ENCODE measurements around the gene CFAP69. TPM values are rescaled to one million over a fixed set of nuclear protein-coding genes. Genes with fewer than 3 reads are reported as not detected.

CFAP69 gene
- total and polyA plus RNA-seq, 2 donors (not counting 1 experiment from before 2014, with no cell fraction given): 1.3 to 7.1 TPM

DNA sequence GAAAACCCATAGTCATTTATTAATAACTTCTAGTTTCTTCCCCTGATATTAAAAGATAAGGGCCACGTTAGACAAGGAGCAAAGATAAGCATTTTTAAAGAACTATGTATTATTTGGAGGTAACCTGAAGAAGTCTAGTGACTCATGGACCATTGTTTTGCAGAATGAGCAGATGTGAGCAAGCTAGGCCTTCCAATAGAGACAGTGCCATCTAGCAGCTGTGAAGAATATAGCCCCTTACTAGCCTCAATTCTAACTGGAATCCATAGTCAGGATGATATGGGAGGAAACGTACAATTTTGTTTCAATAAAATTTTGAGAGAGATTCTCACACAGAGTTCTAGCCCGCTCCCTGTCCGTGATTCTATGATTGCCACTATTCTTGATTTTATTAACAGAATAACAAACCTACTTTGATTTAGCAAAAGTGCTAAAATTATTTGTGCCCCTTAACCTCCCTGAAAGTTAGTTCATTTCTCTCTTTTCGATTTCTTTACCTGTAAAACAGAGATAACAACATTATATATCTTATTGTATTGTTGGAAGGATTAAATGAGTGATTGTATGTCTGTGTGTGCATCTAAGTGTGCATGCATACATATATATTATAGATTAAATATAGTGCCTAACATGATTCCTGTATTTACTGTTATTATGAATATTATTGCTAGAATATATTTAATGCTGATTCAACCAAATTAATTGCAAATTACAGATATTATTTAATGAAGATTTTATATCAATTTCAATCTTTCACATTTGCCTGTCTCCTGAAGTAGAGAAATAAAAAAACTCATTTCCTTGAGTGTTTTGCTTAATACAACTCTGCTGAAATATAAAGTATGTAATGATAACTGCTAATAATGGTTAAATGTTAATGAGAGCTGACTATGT, 53.4 kb downstream of the CFAP69 start:
- DNase-seq (ENCODE audit: low read depth in 2 of 2): peak; percentile 74 to 76
- H4K20me1 ChIP-seq (ENCODE audit: control insufficient read depth, extremely low read depth, insufficient read depth, low read length): no peaks in the 10 kb centered on the region

GRCh38 chr7:90303241-90303640, 58.3 kb downstream of the CFAP69 start:
- Histone ChIP-seq H3K27ac (ENCODE audit: insufficient read depth, low read length) (no peak overlapping the region), H4K20me1 (ENCODE audit: control insufficient read depth, extremely low read depth, insufficient read depth, low read length) (no peaks in the 10 kb centered on the region), H3K9ac (ENCODE audit: insufficient read depth, low read length) (no peak overlapping the region), H3K79me2 (ENCODE audit: control insufficient read depth, insufficient read depth, low read length) (no peaks in the 10 kb centered on the region), H3K4me3 (replicated peaks in 1 of 4; ENCODE audit: control extremely low read depth in 1 of 4, insufficient read depth in 1 of 4, low read depth in 3 of 4, low read length in 4 of 4) (no peak overlapping the region), H3K36me3 (ENCODE audit: control insufficient read depth, insufficient read depth, low read length) (no peaks in the 10 kb centered on the region), H3K27me3 (ENCODE audit: control insufficient read depth, insufficient read depth, low read length) (no peaks in the 10 kb centered on the region), H3K4me1 (ENCODE audit: control insufficient read depth, extremely low read depth, insufficient read depth, low read length) (peaks cover 2% of the 10 kb centered on the region), H3K9me3 (ENCODE audit: control insufficient read depth, insufficient read depth, low read depth, low read length) (no peaks in the 10 kb centered on the region), H2AFZ (ENCODE audit: low read length) (no peak overlapping the region), H3K4me2 (ENCODE audit: extremely low read depth, insufficient read depth, low read length) (no peak overlapping the region)
- TF ChIP-seq, protein P1, sequence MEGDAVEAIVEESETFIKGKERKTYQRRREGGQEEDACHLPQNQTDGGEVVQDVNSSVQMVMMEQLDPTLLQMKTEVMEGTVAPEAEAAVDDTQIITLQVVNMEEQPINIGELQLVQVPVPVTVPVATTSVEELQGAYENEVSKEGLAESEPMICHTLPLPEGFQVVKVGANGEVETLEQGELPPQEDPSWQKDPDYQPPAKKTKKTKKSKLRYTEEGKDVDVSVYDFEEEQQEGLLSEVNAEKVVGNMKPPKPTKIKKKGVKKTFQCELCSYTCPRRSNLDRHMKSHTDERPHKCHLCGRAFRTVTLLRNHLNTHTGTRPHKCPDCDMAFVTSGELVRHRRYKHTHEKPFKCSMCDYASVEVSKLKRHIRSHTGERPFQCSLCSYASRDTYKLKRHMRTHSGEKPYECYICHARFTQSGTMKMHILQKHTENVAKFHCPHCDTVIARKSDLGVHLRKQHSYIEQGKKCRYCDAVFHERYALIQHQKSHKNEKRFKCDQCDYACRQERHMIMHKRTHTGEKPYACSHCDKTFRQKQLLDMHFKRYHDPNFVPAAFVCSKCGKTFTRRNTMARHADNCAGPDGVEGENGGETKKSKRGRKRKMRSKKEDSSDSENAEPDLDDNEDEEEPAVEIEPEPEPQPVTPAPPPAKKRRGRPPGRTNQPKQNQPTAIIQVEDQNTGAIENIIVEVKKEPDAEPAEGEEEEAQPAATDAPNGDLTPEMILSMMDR (conservative IDR thresholded peaks at IDR 0.05 in 1 of 2, IDR thresholded peaks at IDR 0.05 in 1 of 2; ENCODE audit: low read depth in 1 of 2, low read length in 2 of 2): no peak
- TF ChIP-seq EZH2 (IDR thresholded peaks at IDR 0.05; ENCODE audit: low read length, missing control alignments): no peak
- DNase-seq (ENCODE audit: low read depth in 2 of 2): no peak

More for the DNA sequence above, 53.4 kb downstream of the CFAP69 start:
- H3K9ac ChIP-seq (ENCODE audit: insufficient read depth, low read length): no peak overlapping the region
- no peaks in the 10 kb centered on the region for H3K27me3 ChIP-seq (ENCODE audit: control insufficient read depth, insufficient read depth, low read length)
- H3K79me2 ChIP-seq (ENCODE audit: control insufficient read depth, insufficient read depth, low read length): no peaks in the 10 kb centered on the region
- TF ChIP-seq, protein P1 (conservative IDR thresholded peaks at IDR 0.05 in 1 of 2, IDR thresholded peaks at IDR 0.05 in 1 of 2; ENCODE audit: low read depth in 1 of 2, low read length in 2 of 2): peak; percentile 82 to 88
- no peak for TF ChIP-seq EZH2 (IDR thresholded peaks at IDR 0.05; ENCODE audit: low read length, missing control alignments)
- H3K9me3 ChIP-seq (ENCODE audit: control insufficient read depth, insufficient read depth, low read depth, low read length): no peaks in the 10 kb centered on the region
- no peaks in the 10 kb centered on the region for H3K36me3 ChIP-seq (ENCODE audit: control insufficient read depth, insufficient read depth, low read length)
- no peaks in the 10 kb centered on the region for H3K4me1 ChIP-seq (ENCODE audit: control insufficient read depth, extremely low read depth, insufficient read depth, low read length)
- H2AFZ ChIP-seq (ENCODE audit: low read length): no peak overlapping the region
- no peak overlapping the region for H3K4me2 ChIP-seq (ENCODE audit: extremely low read depth, insufficient read depth, low read length)
- H3K4me3 ChIP-seq (replicated peaks in 1 of 4; ENCODE audit: control extremely low read depth in 1 of 4, insufficient read depth in 1 of 4, low read depth in 3 of 4, low read length in 4 of 4): no peak overlapping the region
- H3K27ac ChIP-seq (ENCODE audit: insufficient read depth, low read length): no peak overlapping the region

DNA sequence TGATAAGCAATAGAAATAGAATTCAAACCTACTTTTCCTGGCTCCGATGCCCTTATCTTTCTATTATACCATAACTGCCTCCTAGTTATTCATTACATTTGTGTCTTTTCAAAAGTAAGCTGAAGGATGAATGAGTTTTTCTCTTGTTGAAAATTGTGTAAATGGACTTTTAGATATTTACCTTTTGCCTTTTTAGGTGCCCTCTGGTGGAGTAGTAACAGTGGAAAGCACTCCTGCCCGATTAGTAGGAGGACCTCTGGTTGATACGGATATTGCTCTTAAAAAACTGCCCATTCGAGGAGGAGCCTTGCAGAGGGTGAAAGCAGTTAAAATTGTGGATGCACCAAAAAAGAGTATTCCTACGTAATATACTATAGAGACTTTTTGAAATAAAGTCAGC, 64.9 kb downstream of the CFAP69 start:
- H4K20me1 ChIP-seq (ENCODE audit: control insufficient read depth, extremely low read depth, insufficient read depth, low read length): no peaks in the 10 kb centered on the region
- H3K4me3 ChIP-seq (replicated peaks in 1 of 4; ENCODE audit: control extremely low read depth in 1 of 4, insufficient read depth in 1 of 4, low read depth in 3 of 4, low read length in 4 of 4): no peak overlapping the region
- no peaks in the 10 kb centered on the region for H3K36me3 ChIP-seq (ENCODE audit: control insufficient read depth, insufficient read depth, low read length)
- no peaks in the 10 kb centered on the region for H3K79me2 ChIP-seq (ENCODE audit: control insufficient read depth, insufficient read depth, low read length)
- no peak overlapping the region for H3K27ac ChIP-seq (ENCODE audit: insufficient read depth, low read length)
- no peak overlapping the region for H3K9ac ChIP-seq (ENCODE audit: insufficient read depth, low read length)
- no peaks in the 10 kb centered on the region for H3K9me3 ChIP-seq (ENCODE audit: control insufficient read depth, insufficient read depth, low read depth, low read length)
- TF ChIP-seq, protein P1 (conservative IDR thresholded peaks at IDR 0.05 in 1 of 2, IDR thresholded peaks at IDR 0.05 in 1 of 2; ENCODE audit: low read depth in 1 of 2, low read length in 2 of 2): no peak
- no peak for TF ChIP-seq EZH2 (IDR thresholded peaks at IDR 0.05; ENCODE audit: low read length, missing control alignments)
- H3K4me1 ChIP-seq (ENCODE audit: control insufficient read depth, extremely low read depth, insufficient read depth, low read length): no peaks in the 10 kb centered on the region
- DNase-seq (ENCODE audit: low read depth in 2 of 2): no peak
- H3K4me2 ChIP-seq (ENCODE audit: extremely low read depth, insufficient read depth, low read length): no peak overlapping the region
- no peaks in the 10 kb centered on the region for H3K27me3 ChIP-seq (ENCODE audit: control insufficient read depth, insufficient read depth, low read length)
- H2AFZ ChIP-seq (ENCODE audit: low read length): no peak overlapping the region
